Neuronal stem cell (in vitro differentiated cells): Measurements from ENCODE around the gene PRDM4.

Experiments used
- DNase-seq: peaks from one replicate; pipeline ENCODE4 v3.0.0-alpha.2; 2013; ENCODE audit warnings: low spot score
- H2AFZ ChIP-seq: one replicate; pipeline ENCODE4 v1.6.1; 2013; ENCODE audit warnings: mild to moderate bottlenecking, low read length, inconsistent platforms
- H2AK5ac ChIP-seq: 2 replicates; pipeline ENCODE4 v1.6.1; 2013; ENCODE audit warnings: low read depth, mild to moderate bottlenecking, inconsistent platforms, low read length, moderate library complexity, mixed read lengths
- H2BK120ac ChIP-seq: 2 replicates; pipeline ENCODE4 v1.6.1; 2013; ENCODE audit warnings: low read depth, mild to moderate bottlenecking, inconsistent platforms, low read length, moderate library complexity, mixed read lengths
- H2BK12ac ChIP-seq: one replicate; pipeline ENCODE4 v1.6.1; 2013; ENCODE audit warnings: low read length, inconsistent platforms
- H2BK15ac ChIP-seq: 2 replicates; pipeline ENCODE4 v1.6.1; 2013; ENCODE audit warnings: mild to moderate bottlenecking, low read length, inconsistent platforms, mixed read lengths
- H2BK5ac ChIP-seq: one replicate; pipeline ENCODE4 v1.6.1; 2013; ENCODE audit warnings: inconsistent platforms, mild to moderate bottlenecking, low read length, moderate library complexity
- H3K14ac ChIP-seq: one replicate; pipeline ENCODE4 v1.6.1; 2013; ENCODE audit warnings: low read length, inconsistent platforms
- H3K18ac ChIP-seq: 2 replicates; pipeline ENCODE4 v1.6.1; 2013; ENCODE audit warnings: low read length, inconsistent platforms
- H3K23ac ChIP-seq: 2 replicates; pipeline ENCODE4 v1.6.1; 2013; ENCODE audit warnings: low read depth, mild to moderate bottlenecking, mixed read lengths, low read length, inconsistent platforms; ENCODE audit not compliant: poor library complexity
- H3K27ac ChIP-seq: replicated peaks from 3 replicates; pipeline ENCODE4 v1.5.1; 2013; ENCODE audit warnings: low read length, inconsistent platforms
- H3K27me3 ChIP-seq, 3 experiments: 2 replicates each; pipeline ENCODE4 v1.6.1; 2013; ENCODE audit warnings: low read length in 3 of 3, mild to moderate bottlenecking in 2 of 3, inconsistent platforms in 1 of 3, low read depth in 1 of 3, mixed read lengths in 1 of 3, moderate library complexity in 1 of 3; ENCODE audit not compliant: control insufficient read depth in 3 of 3, insufficient read depth in 3 of 3
- H3K36me3 ChIP-seq, 2 donors: replicated peaks in 1 of 2; 2 replicates each; pipeline ENCODE4 v1.6.1; 2013; ENCODE audit warnings: low read length in 2 of 2; ENCODE audit not compliant: control insufficient read depth in 2 of 2, insufficient read depth in 2 of 2
- H3K4ac ChIP-seq: 2 replicates; pipeline ENCODE4 v1.6.1; 2013; ENCODE audit warnings: inconsistent platforms, mild to moderate bottlenecking, low read length, moderate library complexity
- H3K4me1 ChIP-seq, 2 donors: 1 replicate in 1 of 2; 2 replicates in 1 of 2; pipeline ENCODE4 v1.6.1; 2013; ENCODE audit warnings: low read length in 2 of 2, low read depth in 1 of 2; ENCODE audit not compliant: control insufficient read depth in 2 of 2, insufficient read depth in 1 of 2
- H3K4me2 ChIP-seq: one replicate; pipeline ENCODE4 v1.6.1; 2013; ENCODE audit warnings: mild to moderate bottlenecking, low read length, inconsistent platforms; ENCODE audit not compliant: insufficient read depth, poor library complexity, severe bottlenecking
- H3K4me3 ChIP-seq, 2 donors: 2 replicates each; pipeline ENCODE4 v1.5.1; 2013; ENCODE audit warnings: low read length in 2 of 2, mild to moderate bottlenecking in 2 of 2, inconsistent platforms in 1 of 2, moderate library complexity in 1 of 2
- H3K79me1 ChIP-seq: one replicate; pipeline ENCODE4 v1.6.1; 2013; ENCODE audit warnings: low read depth, mild to moderate bottlenecking, inconsistent platforms, low read length, moderate library complexity
- H3K9ac ChIP-seq: one replicate; pipeline ENCODE4 v1.6.1; 2013; ENCODE audit warnings: mild to moderate bottlenecking, low read depth, low read length, inconsistent platforms; ENCODE audit not compliant: poor library complexity
- H3K9me3 ChIP-seq, 2 donors: replicated peaks in 1 of 2; 2 replicates each; pipeline versions ENCODE3 to v1.6.1; 2013; ENCODE audit warnings: low read length in 2 of 2, mild to moderate bottlenecking in 2 of 2, inconsistent platforms in 1 of 2, low read depth in 1 of 2, mixed read lengths in 1 of 2, moderate library complexity in 1 of 2; ENCODE audit not compliant: control insufficient read depth in 2 of 2, insufficient read depth in 1 of 2
- H4K8ac ChIP-seq: one replicate; pipeline ENCODE4 v1.6.1; 2013; ENCODE audit warnings: low read depth, mild to moderate bottlenecking, inconsistent platforms, low read length, moderate library complexity
- H4K91ac ChIP-seq: one replicate; pipeline ENCODE4 v1.6.1; 2013; ENCODE audit warnings: low read length, low read depth, mild to moderate bottlenecking, inconsistent platforms; ENCODE audit not compliant: poor library complexity
- WGBS, 2 donors: extraction: QIAGEN DNeasy Blood & Tissue Kit; methylation state at CpG; one replicate each; pipeline ENCODE4 v1.1.7; 2013; ENCODE audit warnings: missing lambda C conversion rate in 2 of 2, mixed read lengths in 1 of 2; ENCODE audit not compliant: insufficient read length in 2 of 2, insufficient replicate concordance in 1 of 2; ENCODE audit errors: extremely low coverage in 2 of 2; 5-methylcytosine and 5-hydroxymethylcytosine counted together

PRDM4 gene

DNA sequence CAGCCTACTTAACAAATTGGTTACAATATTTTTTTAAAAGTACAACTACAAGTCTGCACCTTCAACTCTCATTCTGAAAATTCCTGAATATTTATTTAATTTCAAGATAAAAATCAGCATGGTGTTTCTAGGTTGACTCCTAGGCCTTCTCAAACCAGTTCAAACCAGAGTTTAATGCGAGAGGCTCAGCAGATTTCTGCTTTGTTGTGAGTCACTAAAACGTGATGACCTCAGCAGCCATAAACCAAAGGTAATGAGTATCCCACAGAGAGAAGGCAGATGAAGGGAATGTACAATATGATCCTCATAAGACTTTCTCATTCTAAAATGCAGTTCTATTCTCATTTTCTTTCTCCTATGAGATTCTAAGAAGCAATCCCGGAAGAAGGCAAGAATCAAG is 1.5 kb downstream of the PRDM4 start:
- Histone ChIP-seq H2BK5ac (no peak overlapping the region), H3K79me1 (no peaks in the 10 kb centered on the region), H3K14ac (no peak overlapping the region), H2AK5ac (no peak overlapping the region), H4K91ac (no peak overlapping the region), H3K27me3 (peaks cover 0 to 4% (median 0%) of the 10 kb centered on the region in 3 experiments), H3K9ac (no peak overlapping the region), H3K4me1 (peaks cover 3 to 10% of the 10 kb centered on the region in 2 donors), H2BK15ac (no peak overlapping the region), H3K4ac (no peak overlapping the region), H3K18ac (no peak overlapping the region), H3K9me3 (no peaks in the 10 kb centered on the region), H3K27ac (no peak overlapping the region), H3K23ac (no peak overlapping the region), H4K8ac (no peak overlapping the region), H3K4me3 (peak overlapping the region in 1 of 2 donors; percentile 65), H3K4me2 (no peak overlapping the region), H2AFZ (no peak overlapping the region), H2BK12ac (no peak overlapping the region), H2BK120ac (no peak overlapping the region), H3K36me3 (peaks cover 15 to 49% of the 10 kb centered on the region in 2 donors)
- DNase-seq: no peak
- WGBS, 2 donors: no CpG with 5 or more reads among the region's 3 CpGs

DNA sequence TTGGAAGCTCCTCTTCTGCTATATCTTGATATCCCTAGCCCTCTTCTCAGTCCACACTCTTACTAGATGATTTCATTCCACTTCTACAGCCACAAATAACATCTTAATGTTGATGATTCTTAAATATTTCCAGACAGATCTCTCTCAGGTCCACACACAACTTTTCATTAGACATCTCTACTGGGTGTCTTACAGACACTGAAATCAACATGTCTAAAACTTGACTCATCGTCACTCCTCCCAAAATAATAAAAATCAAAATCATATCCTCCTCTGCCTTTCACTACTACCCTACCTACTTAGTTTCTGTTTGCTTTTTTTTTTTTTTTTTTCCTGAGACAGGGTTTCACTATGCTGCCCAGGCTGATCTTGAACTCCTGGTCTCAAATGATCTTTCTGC is 11.9 kb downstream of the PRDM4 start:
- H2BK120ac ChIP-seq: no peak overlapping the region
- 100% methylated on average over 1 of the region's 1 CpG for WGBS, 2 donors
- no peak overlapping the region for H2AK5ac ChIP-seq
- H2BK15ac ChIP-seq: no peak overlapping the region
- no peak overlapping the region for H4K8ac ChIP-seq
- H3K79me1 ChIP-seq: peaks cover 4% of the 10 kb centered on the region
- no peak overlapping the region for H3K23ac ChIP-seq
- H3K9ac ChIP-seq: no peak overlapping the region
- no peak for DNase-seq
- no peak overlapping the region for H2AFZ ChIP-seq
- H2BK12ac ChIP-seq: no peak overlapping the region
- H3K4me1 ChIP-seq: peaks cover 3 to 5% of the 10 kb centered on the region in 2 donors
- H3K4ac ChIP-seq: no peak overlapping the region
- peaks cover 0 to 2% of the 10 kb centered on the region in 2 donors for H3K9me3 ChIP-seq
- H3K14ac ChIP-seq: no peak overlapping the region
- no peak overlapping the region for H2BK5ac ChIP-seq
- no peak overlapping the region for H3K4me2 ChIP-seq
- H3K18ac ChIP-seq: no peak overlapping the region
- no peak overlapping the region for H4K91ac ChIP-seq
- H3K27me3 ChIP-seq: peaks cover 0 to 2% (median 0%) of the 10 kb centered on the region in 3 experiments
- H3K27ac ChIP-seq: no peak overlapping the region
- H3K4me3 ChIP-seq: no peak overlapping the region
- peaks cover 28 to 100% of the 10 kb centered on the region in 2 donors for H3K36me3 ChIP-seq

DNA sequence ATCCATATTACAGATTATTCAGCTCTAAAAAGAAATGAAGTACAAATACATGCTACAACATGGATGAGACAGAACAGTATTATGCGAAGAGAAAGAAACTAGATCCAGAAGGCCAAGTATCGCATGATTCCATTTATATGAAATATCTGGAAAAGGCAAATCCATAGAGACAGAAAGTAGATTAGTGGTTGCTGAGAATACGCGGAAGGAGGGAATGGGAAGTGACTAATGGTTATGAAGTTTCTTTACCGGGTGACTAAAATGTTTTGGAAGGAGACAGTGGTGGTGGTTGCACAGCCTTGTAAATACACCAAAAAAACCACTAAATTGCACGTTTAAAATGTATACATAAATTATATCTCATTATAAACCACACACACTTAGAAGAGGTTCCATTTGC is 12.5 kb downstream of the PRDM4 start:
- H3K9me3 ChIP-seq: peaks cover 0 to 2% of the 10 kb centered on the region in 2 donors
- no peak overlapping the region for H3K18ac ChIP-seq
- no CpG with 5 or more reads among the region's 6 CpGs for WGBS, 2 donors
- no peak for DNase-seq
- H3K4ac ChIP-seq: no peak overlapping the region
- no peak overlapping the region for H3K23ac ChIP-seq
- peaks cover 4% of the 10 kb centered on the region for H3K79me1 ChIP-seq
- H2BK5ac ChIP-seq: no peak overlapping the region
- H4K8ac ChIP-seq: no peak overlapping the region
- H3K36me3 ChIP-seq: peaks cover 26 to 100% of the 10 kb centered on the region in 2 donors
- H3K4me1 ChIP-seq: peaks cover 3 to 5% of the 10 kb centered on the region in 2 donors
- H4K91ac ChIP-seq: no peak overlapping the region
- no peak overlapping the region for H2AK5ac ChIP-seq
- H3K4me3 ChIP-seq: no peak overlapping the region
- H2BK15ac ChIP-seq: no peak overlapping the region
- H3K27ac ChIP-seq: no peak overlapping the region
- H2BK12ac ChIP-seq: no peak overlapping the region
- no peak overlapping the region for H2BK120ac ChIP-seq
- peaks cover 0 to 2% (median 0%) of the 10 kb centered on the region in 3 experiments for H3K27me3 ChIP-seq
- no peak overlapping the region for H3K9ac ChIP-seq
- no peak overlapping the region for H3K4me2 ChIP-seq
- no peak overlapping the region for H3K14ac ChIP-seq
- H2AFZ ChIP-seq: no peak overlapping the region

DNA sequence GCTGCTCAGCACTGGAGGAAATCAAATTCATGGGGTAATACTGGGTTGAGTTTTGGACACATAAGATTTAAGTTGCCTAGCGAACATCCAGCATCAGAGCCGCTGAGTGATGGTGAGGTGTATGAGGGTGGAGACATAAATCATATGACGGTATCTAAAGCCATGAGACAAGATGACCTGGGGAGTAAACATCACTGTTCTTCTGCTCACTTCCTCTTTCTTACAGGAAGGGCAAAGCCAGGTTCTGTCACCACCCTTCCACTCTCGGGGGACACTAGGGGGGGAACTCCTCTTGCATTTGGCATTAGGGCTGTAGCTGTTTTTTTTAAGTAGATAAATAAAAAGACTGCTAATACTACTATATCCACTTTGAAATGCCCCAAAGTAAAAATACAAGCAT is 24.0 kb downstream of the PRDM4 start:
- no peak overlapping the region for H2AFZ ChIP-seq
- no peak overlapping the region for H2BK12ac ChIP-seq
- no peak overlapping the region for H3K4me3 ChIP-seq
- H4K8ac ChIP-seq: no peak overlapping the region
- H3K79me1 ChIP-seq: no peaks in the 10 kb centered on the region
- H4K91ac ChIP-seq: no peak overlapping the region
- no peak overlapping the region for H3K4me2 ChIP-seq
- peaks cover 43 to 98% of the 10 kb centered on the region in 2 donors for H3K36me3 ChIP-seq
- WGBS, 2 donors: no CpG with 5 or more reads among the region's 4 CpGs
- H3K27me3 ChIP-seq: no peaks in the 10 kb centered on the region
- no peak overlapping the region for H3K4ac ChIP-seq
- H3K14ac ChIP-seq: no peak overlapping the region
- H3K9me3 ChIP-seq: no peaks in the 10 kb centered on the region
- no peak for DNase-seq
- no peak overlapping the region for H2AK5ac ChIP-seq
- H2BK120ac ChIP-seq: no peak overlapping the region
- no peak overlapping the region for H2BK15ac ChIP-seq
- no peak overlapping the region for H3K18ac ChIP-seq
- H3K23ac ChIP-seq: no peak overlapping the region
- no peak overlapping the region for H3K27ac ChIP-seq
- H3K4me1 ChIP-seq: no peaks in the 10 kb centered on the region
- no peak overlapping the region for H3K9ac ChIP-seq
- no peak overlapping the region for H2BK5ac ChIP-seq
